ACC112 (cell line): ENCODE results near the gene RASAL1.

Experiments used
- H2AFZ ChIP-seq: fragments of 200-600 bp; sonication (generic); one replicate; pipeline ENCODE4 v1.6.0; 2017; ENCODE audit warnings: antibody characterized with exemption, low read length; ENCODE audit not compliant: unreplicated experiment
- H3K27ac ChIP-seq: fragments of 200-600 bp; sonication (generic); 2 replicates; pipeline ENCODE4 v1.5.1; 2014; ENCODE audit warnings: low read depth, mild to moderate bottlenecking, antibody characterized with exemption, low read length, moderate library complexity
- H3K27me3 ChIP-seq: fragments of 200-600 bp; sonication (generic); 2 replicates; pipeline ENCODE4 v1.6.1; 2014; ENCODE audit warnings: mild to moderate bottlenecking, antibody characterized with exemption, low read length, moderate library complexity, mixed read lengths; ENCODE audit not compliant: insufficient read depth
- H3K36me3 ChIP-seq: fragments of 200-600 bp; sonication (generic); 2 replicates; pipeline ENCODE4 v1.6.1; 2016; ENCODE audit warnings: mild to moderate bottlenecking, antibody characterized with exemption, low read length, moderate library complexity, mixed read lengths; ENCODE audit not compliant: insufficient read depth
- H3K4me1 ChIP-seq: fragments of 200-600 bp; sonication (generic); one replicate; pipeline ENCODE4 v1.6.1; 2016; ENCODE audit warnings: low read length, mixed read lengths; ENCODE audit not compliant: insufficient read depth, unreplicated experiment, control insufficient read depth
- H3K4me3 ChIP-seq: fragments of 200-600 bp; sonication (generic); 2 replicates; pipeline ENCODE4 v1.5.1; 2014; ENCODE audit warnings: mild to moderate bottlenecking, low read depth, low read length
- H3K79me2 ChIP-seq: fragments of 200-600 bp; sonication (generic); one replicate; pipeline ENCODE4 v1.6.0; 2016; ENCODE audit warnings: low read length; ENCODE audit not compliant: control insufficient read depth, unreplicated experiment, insufficient read depth

Gene RASAL1

GRCh38 chr12:113104953-113105510, 30.5 kb downstream of the RASAL1 start:
- Histone ChIP-seq H3K36me3 (no peaks in the 10 kb centered on the region), H3K27ac (no peak overlapping the region), H3K4me3 (no peak overlapping the region), H2AFZ (no peak overlapping the region), H3K4me1 (no peaks in the 10 kb centered on the region), H3K79me2 (no peaks in the 10 kb centered on the region), H3K27me3 (peaks cover 9% of the 10 kb centered on the region; the same call in 1 of the 2 replicates)

GRCh38 chr12:113103756-113104450, 31.7 kb downstream of the RASAL1 start:
- Histone ChIP-seq H3K79me2 (no peaks in the 10 kb centered on the region), H3K36me3 (no peaks in the 10 kb centered on the region), H3K4me1 (peaks cover 3% of the 10 kb centered on the region), H3K4me3 (peak overlapping the region; percentile 25; the same call in 1 of the 2 replicates), H3K27me3 (peaks cover 9% of the 10 kb centered on the region; the same call in 1 of the 2 replicates), H2AFZ (no peak overlapping the region), H3K27ac (no peak overlapping the region)

- Histone ChIP-seq H3K27ac (no peak overlapping the region), H3K27me3 (peaks cover 9% of the 10 kb centered on the region; the same call in 1 of the 2 replicates)
Measured at GRCh38 chr12:113102811-113103210, 32.8 kb downstream of the RASAL1 start.

GRCh38 chr12:113101751-113102150, 33.8 kb downstream of the RASAL1 start:
- H3K27ac ChIP-seq, result no peak overlapping the region
- no peaks in the 10 kb centered on the region for H3K79me2 ChIP-seq
- H2AFZ ChIP-seq, result no peak overlapping the region
- H3K4me3 ChIP-seq, result no peak overlapping the region
- peaks cover 10% of the 10 kb centered on the region for H3K4me1 ChIP-seq
- H3K36me3 ChIP-seq, result no peaks in the 10 kb centered on the region
- H3K27me3 ChIP-seq, result peaks cover 9% of the 10 kb centered on the region; the same call in 1 of the 2 replicates

More at GRCh38 chr12:113102811-113103210, 32.8 kb downstream of the RASAL1 start:
- H3K4me3 ChIP-seq, result no peak overlapping the region
- H3K79me2 ChIP-seq, result no peaks in the 10 kb centered on the region
- H3K36me3 ChIP-seq, result no peaks in the 10 kb centered on the region
- peaks cover 10% of the 10 kb centered on the region for H3K4me1 ChIP-seq
- H2AFZ ChIP-seq, result no peak overlapping the region

GRCh38 chr12:113099764-113100163, 35.8 kb downstream of the RASAL1 start:
- Histone ChIP-seq H3K79me2 (no peaks in the 10 kb centered on the region), H2AFZ (no peak overlapping the region), H3K27ac (no peak overlapping the region), H3K36me3 (no peaks in the 10 kb centered on the region), H3K4me3 (no peak overlapping the region), H3K27me3 (peaks cover 9% of the 10 kb centered on the region; the same call in 1 of the 2 replicates), H3K4me1 (peaks cover 10% of the 10 kb centered on the region)

GRCh38 chr12:113099364-113099763, 36.2 kb downstream of the RASAL1 start:
- Histone ChIP-seq H3K27ac (no peak overlapping the region), H2AFZ (no peak overlapping the region)

GRCh38 chr12:113098441-113099028, 37.0 kb downstream of the RASAL1 start:
- peak overlapping the region; percentile 17; the same call in 1 of the 2 replicates for H3K27ac ChIP-seq
- H3K36me3 ChIP-seq, result no peaks in the 10 kb centered on the region

More at GRCh38 chr12:113099364-113099763, 36.2 kb downstream of the RASAL1 start:
- Histone ChIP-seq H3K4me3 (no peak overlapping the region), H3K79me2 (no peaks in the 10 kb centered on the region), H3K27me3 (peaks cover 9% of the 10 kb centered on the region; the same call in 1 of the 2 replicates), H3K4me1 (peaks cover 10% of the 10 kb centered on the region), H3K36me3 (no peaks in the 10 kb centered on the region)

DNA sequence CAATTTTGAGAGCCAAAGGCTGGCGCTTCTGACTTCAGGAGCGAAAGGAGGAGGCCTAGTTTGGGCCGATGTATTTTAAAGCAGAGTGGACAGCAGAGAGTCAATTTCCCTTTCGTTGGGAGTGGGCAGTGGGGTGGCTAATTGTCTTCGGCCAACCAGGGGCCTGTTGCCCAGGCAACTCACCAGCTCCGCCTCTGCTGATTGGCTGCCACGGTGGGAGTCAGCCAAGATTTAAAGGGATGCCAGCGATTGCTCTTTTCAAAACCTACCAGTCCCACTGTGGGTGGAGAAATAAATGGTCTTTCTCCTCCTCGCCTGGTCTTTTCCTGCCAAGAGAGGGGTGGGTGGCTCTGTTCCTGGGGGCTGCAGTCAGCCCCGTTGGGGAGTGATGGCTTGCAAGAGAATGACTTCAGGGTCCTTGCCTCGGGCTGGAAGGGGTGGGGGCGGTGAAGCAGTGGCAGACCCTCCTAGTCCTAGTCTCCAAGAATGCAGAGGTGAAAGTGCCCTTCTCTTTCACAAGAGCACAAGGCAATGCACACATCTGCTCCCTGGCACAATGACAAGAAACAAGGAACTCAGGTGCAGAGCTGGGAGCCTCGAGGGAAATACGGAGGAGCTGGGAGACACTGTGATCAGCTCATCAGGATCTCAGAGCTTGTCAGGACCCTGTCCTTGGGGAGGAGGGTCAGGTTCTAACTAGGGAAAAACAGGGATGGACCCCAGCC, 37.7 kb downstream of the RASAL1 start:
- Histone ChIP-seq H3K4me3 (no peak overlapping the region), H3K27ac (no peak overlapping the region), H2AFZ (peak overlapping the region; percentile 58), H3K4me1 (peaks cover 10% of the 10 kb centered on the region), H3K36me3 (no peaks in the 10 kb centered on the region), H3K27me3 (peaks cover under 1% of the 10 kb centered on the region; the same call in 1 of the 2 replicates), H3K79me2 (no peaks in the 10 kb centered on the region)

More at GRCh38 chr12:113098441-113099028, 37.0 kb downstream of the RASAL1 start:
- peaks cover 10% of the 10 kb centered on the region for H3K4me1 ChIP-seq
- H3K27me3 ChIP-seq, result peaks cover 2% of the 10 kb centered on the region; the same call in 1 of the 2 replicates
- no peak overlapping the region for H3K4me3 ChIP-seq
- peak overlapping the region; percentile 58 for H2AFZ ChIP-seq
- H3K79me2 ChIP-seq, result no peaks in the 10 kb centered on the region

DNA sequence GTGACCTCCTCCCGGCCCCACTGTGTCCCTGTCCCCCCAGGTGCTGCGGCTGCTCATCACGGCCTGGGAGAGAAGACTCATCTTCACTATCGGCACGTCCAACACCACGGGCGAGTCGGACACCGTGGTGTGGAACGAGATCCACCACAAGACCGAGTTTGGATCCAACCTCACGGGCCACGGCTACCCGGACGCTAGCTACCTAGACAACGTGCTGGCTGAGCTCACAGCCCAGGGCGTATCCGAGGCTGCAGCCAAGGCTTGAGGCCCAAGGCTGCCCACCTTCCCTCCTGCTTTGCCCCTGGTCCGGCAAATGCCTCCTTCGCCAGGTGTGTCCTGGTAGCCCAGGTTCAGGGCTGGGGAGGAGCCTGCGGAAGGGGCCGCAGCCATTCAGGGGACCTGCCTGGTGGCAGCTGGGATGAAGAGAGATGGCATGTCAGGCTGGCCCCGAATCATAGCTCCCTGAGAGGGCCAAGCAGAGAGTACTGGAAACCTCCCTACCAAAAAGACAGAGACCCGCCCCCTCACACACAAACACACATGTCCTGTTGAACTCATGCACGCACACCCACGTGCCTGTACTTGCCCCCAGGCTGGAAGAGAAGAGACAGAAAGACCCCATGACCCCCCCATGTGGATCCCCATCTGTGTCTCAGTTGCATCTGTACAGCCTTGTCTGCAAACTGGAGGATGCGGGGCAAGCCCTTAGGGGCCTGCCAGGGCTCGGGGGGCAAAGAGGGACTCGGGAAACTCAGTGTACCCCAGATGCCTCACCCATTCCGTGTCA, 38.7 kb downstream of the RASAL1 start:
- H3K79me2 ChIP-seq, result no peaks in the 10 kb centered on the region
- no peak overlapping the region for H3K4me3 ChIP-seq
- no peak overlapping the region for H2AFZ ChIP-seq
- H3K27me3 ChIP-seq, result peaks cover 10% of the 10 kb centered on the region
- no peaks in the 10 kb centered on the region for H3K36me3 ChIP-seq
- H3K4me1 ChIP-seq, result peaks cover 10% of the 10 kb centered on the region
- no peak overlapping the region for H3K27ac ChIP-seq

DNA sequence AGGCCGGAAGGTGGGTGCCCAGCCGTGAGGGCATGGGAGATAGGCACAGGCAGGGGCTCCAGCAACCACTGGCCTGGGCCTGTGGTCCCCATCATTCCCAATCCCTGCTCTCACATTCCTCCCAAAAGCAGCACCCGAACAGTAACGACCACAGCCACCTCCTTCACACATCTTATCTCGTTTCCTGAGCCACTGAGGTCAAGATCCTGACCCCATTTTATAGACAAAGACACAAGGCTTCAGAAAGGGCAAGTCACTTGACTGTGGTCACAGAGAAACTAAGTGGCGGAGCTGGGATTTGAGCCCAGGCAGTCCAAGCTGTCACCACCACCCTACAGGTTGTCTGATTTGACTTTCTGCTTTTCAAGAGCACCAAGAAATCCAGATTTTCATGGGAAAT, 40.2 kb downstream of the RASAL1 start:
- Histone ChIP-seq H2AFZ (no peak overlapping the region), H3K27me3 (peaks cover 19% of the 10 kb centered on the region), H3K27ac (no peak overlapping the region), H3K4me1 (peaks cover 10% of the 10 kb centered on the region), H3K79me2 (no peaks in the 10 kb centered on the region), H3K4me3 (no peak overlapping the region), H3K36me3 (no peaks in the 10 kb centered on the region)
